GM10266 (cell line): ENCODE data around the gene RPTOR.

Experiments
- DNase-seq: peaks from one replicate; pipeline ENCODE4 v3.0.0; 2012; ENCODE audit errors: extremely low spot score
- TF ChIP-seq, protein P1 (sequence below): IDR thresholded peaks from 2 replicates; pipeline ENCODE4 v1.5.1; 2012; ENCODE audit warnings: mild to moderate bottlenecking, low read depth; ENCODE audit not compliant: control insufficient read depth, insufficient read depth; ENCODE audit errors: missing control alignments

The RPTOR gene

DNA sequence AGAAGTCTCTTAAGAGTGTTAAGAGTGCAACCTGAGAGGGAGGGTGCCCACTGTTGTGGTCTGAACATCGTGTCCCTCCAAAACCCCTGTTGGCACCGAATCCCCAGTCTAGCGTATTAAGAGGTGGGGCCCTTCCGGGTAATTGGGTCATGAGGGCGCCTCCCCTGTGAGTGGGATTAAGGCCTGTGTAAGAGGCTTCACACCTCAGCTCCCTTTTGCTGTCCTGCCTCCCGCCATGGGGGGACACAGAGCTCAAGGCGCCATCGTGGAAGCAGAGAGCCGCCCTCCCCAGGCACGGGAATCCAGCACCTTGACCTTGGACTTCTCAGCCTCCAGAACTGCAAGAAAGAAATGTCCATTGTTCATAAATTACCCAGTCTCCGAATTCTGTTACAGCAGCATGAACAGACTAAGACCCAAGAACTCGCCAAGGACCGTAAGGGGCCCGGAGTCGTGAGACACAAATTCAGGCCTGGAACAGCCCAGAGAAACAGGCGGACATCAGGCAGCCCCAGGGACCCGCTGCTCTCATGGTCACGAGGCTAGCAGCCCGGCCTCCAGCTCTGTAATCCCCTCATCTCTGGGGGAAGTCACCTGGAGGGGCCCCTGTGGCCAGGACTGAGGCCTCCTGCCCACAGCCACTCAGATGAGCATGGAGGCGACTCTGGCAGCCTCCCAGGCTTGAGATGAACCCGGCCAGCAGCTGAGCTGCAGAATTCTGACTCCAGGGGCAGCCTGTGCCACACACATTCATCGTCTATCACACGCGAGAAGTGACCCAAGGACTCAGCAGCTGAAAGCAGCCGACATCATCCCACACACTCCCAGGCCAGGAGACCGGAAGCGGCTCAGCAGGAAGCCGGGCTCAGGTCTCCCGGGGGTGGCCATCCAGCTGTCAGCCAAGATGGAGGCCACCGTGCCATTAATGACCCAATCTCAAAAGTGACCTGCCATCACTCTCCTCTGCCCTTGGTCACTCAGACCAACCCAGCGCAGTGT, 434.2 kb downstream of the RPTOR start:
- TF ChIP-seq, protein P1, sequence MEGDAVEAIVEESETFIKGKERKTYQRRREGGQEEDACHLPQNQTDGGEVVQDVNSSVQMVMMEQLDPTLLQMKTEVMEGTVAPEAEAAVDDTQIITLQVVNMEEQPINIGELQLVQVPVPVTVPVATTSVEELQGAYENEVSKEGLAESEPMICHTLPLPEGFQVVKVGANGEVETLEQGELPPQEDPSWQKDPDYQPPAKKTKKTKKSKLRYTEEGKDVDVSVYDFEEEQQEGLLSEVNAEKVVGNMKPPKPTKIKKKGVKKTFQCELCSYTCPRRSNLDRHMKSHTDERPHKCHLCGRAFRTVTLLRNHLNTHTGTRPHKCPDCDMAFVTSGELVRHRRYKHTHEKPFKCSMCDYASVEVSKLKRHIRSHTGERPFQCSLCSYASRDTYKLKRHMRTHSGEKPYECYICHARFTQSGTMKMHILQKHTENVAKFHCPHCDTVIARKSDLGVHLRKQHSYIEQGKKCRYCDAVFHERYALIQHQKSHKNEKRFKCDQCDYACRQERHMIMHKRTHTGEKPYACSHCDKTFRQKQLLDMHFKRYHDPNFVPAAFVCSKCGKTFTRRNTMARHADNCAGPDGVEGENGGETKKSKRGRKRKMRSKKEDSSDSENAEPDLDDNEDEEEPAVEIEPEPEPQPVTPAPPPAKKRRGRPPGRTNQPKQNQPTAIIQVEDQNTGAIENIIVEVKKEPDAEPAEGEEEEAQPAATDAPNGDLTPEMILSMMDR: no peak
- DNase-seq: no peak

DNA sequence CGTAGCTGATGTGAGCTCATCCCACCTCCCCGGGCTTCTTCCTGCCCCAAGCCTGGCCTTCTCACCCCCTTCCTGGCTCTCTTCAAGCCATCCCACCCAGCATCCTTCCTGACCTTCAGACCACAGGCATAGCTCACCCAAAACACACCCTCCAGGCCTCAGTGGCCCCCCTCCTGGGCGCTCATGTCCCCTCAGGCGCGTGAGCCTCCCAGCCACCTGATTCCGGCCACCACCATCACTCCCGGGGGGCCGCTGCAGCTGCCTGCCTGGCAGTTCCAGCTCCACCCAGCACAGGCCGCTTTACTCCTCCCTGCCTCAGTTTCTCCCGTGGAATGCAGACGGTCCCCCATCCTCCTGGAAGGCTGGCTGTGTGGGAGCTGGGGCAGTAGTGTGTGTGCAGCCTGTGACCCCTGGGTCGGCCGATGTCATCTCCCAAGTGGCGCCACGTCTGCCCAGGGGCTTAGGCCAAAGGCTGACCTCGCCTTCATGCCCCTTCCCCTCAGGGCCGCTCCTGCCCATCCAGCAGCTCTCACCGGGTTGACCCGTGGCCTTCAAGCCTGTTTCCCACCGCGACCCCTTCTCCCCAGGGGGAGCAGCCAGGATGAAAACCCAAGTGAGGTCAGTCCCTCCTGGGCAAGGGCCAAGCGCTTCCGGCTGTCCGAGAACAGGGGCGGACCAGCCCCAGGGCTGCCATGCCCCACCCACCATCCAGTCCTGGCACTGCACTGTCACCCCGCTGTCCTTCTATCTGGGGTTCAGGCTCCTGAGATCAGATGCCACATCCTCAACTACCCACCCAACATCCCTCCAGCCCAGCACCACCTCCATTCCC, 435.1 kb downstream of the RPTOR start:
- DNase-seq: no peak

DNA sequence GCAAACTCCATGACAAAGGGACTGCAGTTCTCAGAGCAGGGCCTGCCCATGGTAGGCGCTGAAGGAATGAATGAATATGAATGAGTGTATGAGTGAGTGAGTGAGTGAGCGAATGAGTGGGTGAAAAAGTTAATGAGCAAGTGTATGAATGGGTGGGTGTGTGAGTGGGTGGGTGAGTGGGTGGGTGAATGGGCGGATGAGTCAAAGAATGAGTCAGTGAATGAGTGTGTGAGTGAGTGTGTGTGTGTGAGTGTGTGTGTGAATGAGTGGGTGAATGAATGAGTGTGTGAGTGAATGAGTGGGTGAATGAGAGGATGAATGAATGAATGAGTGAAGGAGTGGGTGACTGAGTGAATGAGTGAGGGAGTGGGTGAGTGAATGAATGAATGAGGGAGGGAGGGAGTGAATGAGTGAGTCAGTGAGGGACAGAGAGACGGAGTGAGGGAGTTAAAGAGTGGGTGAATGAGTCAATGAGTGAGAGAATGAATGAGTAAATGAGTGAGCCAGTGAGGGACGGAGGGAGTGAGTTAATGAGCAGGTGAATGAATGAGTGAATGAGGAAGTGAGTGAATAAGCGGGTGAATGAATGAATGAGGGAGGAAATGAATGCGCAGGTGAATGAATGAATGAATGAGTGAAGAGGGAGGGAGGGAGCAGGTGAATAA, 435.9 kb downstream of the RPTOR start:
- TF ChIP-seq, protein P1: no peak
- no peak for DNase-seq

More for the DNA sequence above, 435.1 kb downstream of the RPTOR start:
- TF ChIP-seq, protein P1: no peak

DNA sequence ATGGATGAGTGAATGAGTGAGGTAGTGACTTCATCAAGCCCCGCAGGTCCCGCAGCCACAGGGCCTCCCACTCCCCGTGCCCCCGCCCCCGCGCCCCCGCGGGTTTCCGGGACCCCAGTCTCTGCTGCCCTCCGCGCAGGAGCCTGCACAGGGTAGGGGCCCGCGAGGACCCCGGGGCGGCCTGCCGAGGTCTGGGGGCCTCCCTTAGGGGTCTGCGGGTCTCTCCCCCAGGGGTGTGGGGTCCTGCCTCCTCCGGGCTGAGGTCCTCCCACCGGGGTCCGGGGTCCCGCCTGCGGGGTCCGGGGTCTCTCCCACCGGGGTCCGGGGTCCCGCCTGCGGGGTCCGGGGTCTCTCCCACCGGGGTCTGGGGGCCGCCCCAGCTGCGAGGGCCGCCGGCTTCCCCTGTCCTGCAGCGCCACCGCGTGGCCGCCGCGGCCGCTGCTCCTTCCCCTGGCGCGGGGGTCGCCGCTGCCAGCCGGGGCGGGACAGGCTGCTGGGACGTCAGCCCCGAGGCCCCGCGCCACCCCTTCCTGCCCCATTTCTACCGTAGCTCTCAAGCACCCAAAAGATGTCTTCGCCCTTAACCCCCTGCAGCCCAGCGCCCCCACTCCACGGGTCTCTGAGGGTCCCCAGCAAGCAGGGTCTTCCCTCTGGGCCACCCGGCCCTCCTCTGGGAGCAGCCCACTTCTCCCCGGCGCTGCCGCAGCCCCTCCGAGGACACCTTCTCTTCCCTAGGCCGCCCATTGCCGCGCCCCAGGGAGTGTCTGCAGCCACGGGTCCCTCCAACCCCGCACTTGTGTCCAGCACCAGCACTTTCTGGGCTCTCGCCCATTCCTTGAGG, 436.6 kb downstream of the RPTOR start:
- TF ChIP-seq, protein P1: peak; percentile 89
- peak; percentile 86 for DNase-seq

DNA sequence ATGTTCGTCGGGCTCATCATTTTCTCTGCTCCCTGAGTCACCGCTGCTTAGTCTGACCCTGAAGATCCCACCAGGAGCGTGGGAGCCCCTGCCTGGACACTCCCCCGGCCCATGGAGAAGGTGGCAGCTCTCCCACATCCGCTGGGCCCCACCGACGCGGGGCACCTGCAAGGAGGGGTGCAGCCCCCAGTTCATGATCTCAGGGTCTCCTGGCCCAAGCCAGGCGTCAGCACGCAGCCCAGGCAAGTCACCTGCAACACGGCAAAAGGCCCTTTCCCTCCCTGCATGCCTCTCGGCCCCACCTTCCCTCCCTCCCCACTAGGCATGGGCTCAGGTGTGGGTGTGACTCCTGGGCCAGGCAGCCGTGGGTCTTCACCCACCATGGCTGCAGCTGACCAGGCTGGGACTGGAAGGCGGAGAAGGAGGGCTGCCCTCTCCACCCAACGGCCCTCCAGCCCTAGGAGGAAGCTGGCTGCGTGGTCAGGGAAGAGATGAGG, 437.3 kb downstream of the RPTOR start:
- TF ChIP-seq, protein P1: no peak
- DNase-seq: no peak

DNA sequence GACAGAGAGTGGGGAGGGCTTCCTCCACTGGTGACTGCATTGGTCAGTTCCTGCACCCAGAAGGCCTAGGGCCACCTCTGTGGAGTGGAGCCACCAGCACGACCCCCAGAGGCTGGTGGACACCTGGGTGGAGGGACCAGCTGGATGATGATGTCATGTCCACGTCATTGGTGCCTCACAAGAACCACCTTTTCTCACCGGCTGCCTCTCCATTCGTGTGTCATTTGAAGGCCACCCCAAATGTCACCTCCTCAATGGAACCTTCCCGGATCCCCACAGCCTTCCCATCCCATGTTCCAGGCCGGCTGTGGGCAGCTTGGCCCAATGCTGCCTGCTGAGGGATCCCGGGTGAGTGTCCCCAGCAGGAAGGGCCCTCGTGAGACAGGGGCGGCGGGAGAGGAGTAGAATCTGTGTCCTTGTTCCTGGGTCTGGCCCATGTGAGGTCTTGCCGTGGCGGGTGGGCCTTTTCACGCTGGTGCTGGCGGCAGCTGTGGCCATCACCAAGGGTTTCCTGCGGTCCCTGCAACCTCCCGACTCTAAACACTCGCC, 437.9 kb downstream of the RPTOR start:
- DNase-seq: no peak
- TF ChIP-seq, protein P1: no peak
